Measurements from ENCODE around the gene IFITM5. TPM values are rescaled to one million over a fixed set of nuclear protein-coding genes. Genes with fewer than 3 reads are reported as not detected.

Gene IFITM5
- total and polyA plus RNA-seq, 7 donors: not detected

DNA sequence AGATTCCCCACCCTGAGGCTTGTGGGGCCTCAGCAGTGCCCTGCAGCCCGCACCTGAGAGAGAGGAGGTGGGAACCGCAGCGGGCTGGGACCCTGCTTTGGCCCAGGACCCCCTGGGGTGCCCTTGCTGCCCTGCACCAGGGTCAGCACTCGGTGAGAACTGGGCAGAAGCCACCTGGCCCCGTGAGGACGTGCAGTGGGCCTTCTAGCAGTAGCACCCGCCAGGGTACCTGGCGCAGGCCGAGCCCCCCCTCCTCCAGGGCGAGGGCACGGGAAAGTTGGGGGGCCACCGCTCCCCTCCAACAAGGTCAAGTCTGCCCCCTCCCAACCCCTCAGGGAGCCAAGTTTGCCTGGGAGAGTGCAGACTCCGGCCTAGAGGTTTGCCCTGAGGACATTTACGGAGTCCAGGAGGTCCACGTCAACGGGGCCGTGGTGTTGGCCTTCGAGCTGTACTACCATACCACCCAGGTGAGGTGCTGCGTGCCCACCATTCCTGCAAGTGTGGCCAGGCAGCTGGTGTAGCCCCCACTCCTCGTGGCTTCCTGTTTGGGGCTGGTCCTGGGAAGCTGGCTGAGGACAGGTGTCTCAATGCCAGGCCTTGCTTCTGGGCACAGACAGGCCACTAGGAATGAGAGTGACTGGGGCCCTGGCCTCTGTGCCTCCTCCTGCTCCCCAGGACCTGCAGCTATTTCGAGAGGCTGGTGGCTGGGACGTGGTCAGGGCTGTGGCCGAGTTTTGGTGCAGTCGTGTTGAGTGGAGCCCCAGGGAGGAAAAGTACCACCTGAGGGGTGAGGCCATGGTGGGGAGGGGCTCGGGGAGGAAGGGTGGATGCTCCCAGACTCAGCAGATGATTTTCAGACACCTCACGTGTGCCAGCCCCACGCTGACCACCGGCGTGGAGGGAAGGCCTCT lies 6.9 kb downstream of the IFITM5 start:
- Histone ChIP-seq H3K27ac (no peak overlapping the region), H3K9me3 (no peaks in the 10 kb centered on the region), H3K27me3 (peaks cover 0 to 32% (median 0%) of the 10 kb centered on the region in 3 donors), H3K4me1 (peaks cover 0 to 21% (median 17%) of the 10 kb centered on the region in 4 donors), H3K36me3 (peaks cover 0 to 14% (median 0%) of the 10 kb centered on the region in 4 donors), H3K4me3 (no peak overlapping the region)
- intact Hi-C loops (cut with DNase I): no loop called here
- DNase-seq: peak; percentile 60
- no peak for TF ChIP-seq EP300 (IDR thresholded peaks at IDR 0.05)
- TF ChIP-seq POLR2AphosphoS5 (IDR thresholded peaks at IDR 0.05): no peak
- no peak for TF ChIP-seq POLR2A (IDR thresholded peaks at IDR 0.05)
- TF ChIP-seq CTCF (IDR thresholded peaks at IDR 0.05): no peak
- 91 to 93% methylated on average over 29 of the region's 29 CpGs for WGBS, 2 donors

GRCh38 chr11:291281-292210 lies 7.8 kb downstream of the IFITM5 start:
- WGBS, 2 donors: 93 to 94% methylated on average over 44 of the region's 44 CpGs
- H3K27ac ChIP-seq: no peak overlapping the region
- no peaks in the 10 kb centered on the region for H3K9me3 ChIP-seq
- H3K27me3 ChIP-seq: peaks cover 0 to 31% (median 0%) of the 10 kb centered on the region in 3 donors
- peaks cover 0 to 21% (median 17%) of the 10 kb centered on the region in 4 donors for H3K4me1 ChIP-seq
- H3K36me3 ChIP-seq: peaks cover 0 to 14% (median 0%) of the 10 kb centered on the region in 4 donors
- peak; percentile 64 for DNase-seq
- intact Hi-C loops (cut with DNase I): no loop called here
- no peak for TF ChIP-seq POLR2A (IDR thresholded peaks at IDR 0.05)
- TF ChIP-seq EP300 (IDR thresholded peaks at IDR 0.05): no peak
- TF ChIP-seq CTCF (IDR thresholded peaks at IDR 0.05): no peak
- no peak for TF ChIP-seq POLR2AphosphoS5 (IDR thresholded peaks at IDR 0.05)
- no peak overlapping the region for H3K4me3 ChIP-seq

DNA sequence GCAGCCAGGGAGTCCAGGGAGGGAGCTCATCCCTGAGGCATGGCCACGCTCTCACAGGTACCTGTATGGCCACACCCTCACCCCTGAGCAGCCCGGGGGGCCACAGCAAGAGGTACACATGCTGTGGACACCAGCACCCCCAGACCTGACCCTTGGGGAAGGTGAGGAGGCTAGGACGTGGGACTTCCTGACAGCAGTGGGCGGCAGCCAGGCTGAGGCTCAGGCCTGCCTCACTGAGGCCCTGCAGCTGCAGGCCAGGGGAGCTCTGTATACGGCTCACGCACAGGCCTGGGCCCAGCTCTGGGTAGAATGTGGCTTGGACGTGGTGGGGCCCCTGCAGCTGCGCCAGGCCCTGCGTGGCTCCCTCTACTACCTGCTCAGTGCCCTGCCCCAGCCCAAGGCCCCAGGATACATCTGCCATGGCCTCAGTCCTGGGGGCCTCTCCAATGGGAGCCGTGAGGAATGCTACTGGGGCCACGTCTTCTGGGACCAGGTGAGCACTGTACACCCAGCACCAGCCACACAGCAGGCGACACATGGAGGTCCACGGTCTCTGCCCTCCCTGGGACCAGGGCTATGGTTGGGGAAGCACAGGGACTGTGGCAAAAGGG lies 8.6 kb downstream of the IFITM5 start:
- intact Hi-C loops (cut with DNase I): no loop called here
- peaks cover 0 to 21% (median 17%) of the 10 kb centered on the region in 4 donors for H3K4me1 ChIP-seq
- DNase-seq: peak; percentile 62

More for the DNA sequence above, 8.6 kb downstream of the IFITM5 start:
- Histone ChIP-seq H3K36me3 (peaks cover 0 to 14% (median 0%) of the 10 kb centered on the region in 4 donors), H3K27me3 (peaks cover 0 to 25% (median 3%) of the 10 kb centered on the region in 3 donors), H3K9me3 (no peaks in the 10 kb centered on the region), H3K4me3 (no peak overlapping the region), H3K27ac (no peak overlapping the region)
- WGBS, 2 donors: 89 to 91% methylated on average over 13 of the region's 13 CpGs
- TF ChIP-seq POLR2AphosphoS5 (IDR thresholded peaks at IDR 0.05): no peak
- no peak for TF ChIP-seq EP300 (IDR thresholded peaks at IDR 0.05)
- TF ChIP-seq CTCF (IDR thresholded peaks at IDR 0.05): no peak
- TF ChIP-seq POLR2A (IDR thresholded peaks at IDR 0.05): no peak

Data from sigmoid colon (tissue), 7 donors.